Occipital lobe (tissue), 3 donors: ENCODE measurements around the gene ARID1B. TPM values are rescaled to one million over a fixed set of nuclear protein-coding genes. Genes with fewer than 3 reads are reported as not detected.

Experiments
- DNase-seq: peaks from one replicate; lab custom pipeline; 2025; lab: John Stamatoyannopoulos, UW
- small RNA-seq: library from RNA; depleted of rRNA; stranded (forward); fragments of <200 nt; gene quantifications from one replicate; pipeline ENCODE3, GENCODE V24; 2014
- total RNA-seq: library from RNA; depleted of rRNA; stranded (reverse); fragments of >200 nt; gene quantifications from one replicate; pipeline ENCODE4 v1.2.3, GENCODE V29; 2014

The ARID1B gene
- total RNA-seq, 1 donor from 2014 or later = 95.8 TPM

GRCh38 chr6:157259443-157259842, 482.3 kb downstream of the ARID1B start:
- no peak for DNase-seq

Small RNAs within 50 kb of the gene (small RNA-seq; reads per million reads assigned to genes)
- not detected for gene AL355297.2
- gene MIR4466 = not detected
